HG02981 (cell line): Measurements from ENCODE around the gene KIN.
A peak's percentile ranks its signal among the peaks of the same experiment; 100 is the strongest.
"Not testable (repeated sequence)": the region's sequence is repeated elsewhere in the genome, so short reads cannot be mapped to it uniquely, and the experiment has no call there.

ENCODE experiments used
- ATAC-seq: cut with Tn5 transposase; IDR thresholded peaks from one replicate; pipeline ENCODE4 v1.9.1; 2021; ENCODE audit warnings: mild to moderate bottlenecking, moderate library complexity; ENCODE audit not compliant: unreplicated experiment

The KIN gene

GRCh38 chr10:7794251-7795026 lies 6.6 kb upstream of the KIN start:
- no peak for ATAC-seq

- no peak for ATAC-seq
These were observed 4.7 kb upstream of the KIN start for GRCh38 chr10:7792541-7792940.

GRCh38 chr10:7789390-7789789 lies 1.6 kb upstream of the KIN start:
- no peak for ATAC-seq

GRCh38 chr10:7788639-7789286 lies 970 bp upstream of the KIN start:
- peak; percentile 11 for ATAC-seq

DNA sequence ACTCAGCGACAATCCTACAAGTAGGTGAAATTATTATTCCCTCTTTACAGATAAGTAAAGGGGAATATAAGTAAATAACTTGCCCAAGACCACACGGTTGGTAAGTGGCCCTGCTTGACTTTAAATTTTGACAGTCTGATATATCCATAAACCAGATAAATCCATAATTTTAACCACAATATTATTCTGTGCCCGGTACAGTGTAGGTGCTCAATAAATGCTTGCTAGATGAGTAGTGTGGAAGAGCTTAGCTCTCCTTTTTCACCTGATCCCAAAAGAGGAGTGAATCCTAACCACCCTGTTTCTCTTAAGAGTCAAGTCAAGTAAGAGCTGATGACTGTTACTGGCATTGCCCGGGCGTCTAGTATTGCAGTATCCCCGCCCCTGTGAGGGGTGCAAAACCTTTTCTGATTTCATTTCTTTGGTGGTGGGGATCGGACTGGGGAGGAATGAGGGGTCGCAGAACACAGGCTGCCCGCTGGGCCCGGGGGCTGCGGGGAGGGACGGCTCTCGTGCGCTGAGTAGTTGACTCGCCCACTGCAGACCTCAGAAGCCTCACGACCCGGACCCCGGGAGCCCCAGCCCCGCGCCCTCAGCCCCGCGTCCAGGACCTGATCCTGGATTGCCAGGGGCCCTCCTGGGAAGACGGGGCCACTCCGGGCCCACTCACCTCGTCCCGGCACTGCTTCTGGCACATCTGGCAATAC lies 490 bp downstream of the KIN start:
- peak; percentile 13 for ATAC-seq

- ATAC-seq, result no peak
These were observed 1.4 kb downstream of the KIN start for GRCh38 chr10:7786430-7786829.

GRCh38 chr10:7782194-7782593 lies 5.6 kb downstream of the KIN start:
- not testable (repeated sequence) for ATAC-seq

- ATAC-seq, result no peak
These were observed 11.0 kb downstream of the KIN start for GRCh38 chr10:7776777-7777176.

DNA sequence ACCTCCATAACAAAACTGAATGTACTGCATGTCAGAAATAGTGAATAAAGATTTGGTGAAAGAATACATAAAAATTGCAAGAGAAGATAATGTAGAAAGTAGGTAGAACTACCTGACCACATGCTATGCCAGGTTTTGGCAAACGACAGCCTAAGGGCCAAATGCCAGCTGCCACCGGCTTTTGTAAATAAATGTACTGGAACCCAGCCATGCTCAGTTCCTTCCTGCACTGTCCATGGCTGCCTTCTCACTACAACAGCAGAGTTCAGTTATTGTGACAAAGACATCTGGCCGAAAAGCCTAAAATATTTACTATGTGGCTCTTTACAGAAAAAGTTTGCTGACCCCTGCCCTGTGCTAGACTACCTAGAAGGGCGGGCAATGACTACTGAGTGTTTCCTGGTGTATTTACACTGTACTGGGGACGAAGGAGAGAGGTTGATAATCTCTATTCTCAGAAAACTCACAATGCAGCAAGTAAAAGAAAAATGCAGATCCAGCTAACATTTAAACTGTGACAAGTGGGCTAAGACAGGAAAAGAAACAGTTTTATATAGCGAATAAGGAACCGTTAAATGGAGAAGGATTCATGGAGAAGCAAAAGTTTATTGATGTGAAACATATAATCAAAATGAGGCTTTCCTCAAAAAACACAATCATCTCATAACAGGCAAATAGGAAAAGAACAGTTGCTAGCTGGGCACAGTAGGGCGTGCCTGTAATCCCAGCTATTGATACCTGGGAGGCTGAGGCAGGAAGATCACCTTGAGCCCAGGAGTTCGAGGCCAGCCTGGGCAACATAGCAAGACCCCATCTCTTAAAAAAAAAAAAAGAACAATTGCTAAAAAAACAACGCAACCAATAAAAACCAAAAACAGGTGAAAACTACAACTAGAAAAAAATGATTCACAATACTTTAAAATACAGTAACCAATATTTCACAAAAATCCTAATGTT lies 13.7 kb downstream of the KIN start:
- ATAC-seq, result no peak

DNA sequence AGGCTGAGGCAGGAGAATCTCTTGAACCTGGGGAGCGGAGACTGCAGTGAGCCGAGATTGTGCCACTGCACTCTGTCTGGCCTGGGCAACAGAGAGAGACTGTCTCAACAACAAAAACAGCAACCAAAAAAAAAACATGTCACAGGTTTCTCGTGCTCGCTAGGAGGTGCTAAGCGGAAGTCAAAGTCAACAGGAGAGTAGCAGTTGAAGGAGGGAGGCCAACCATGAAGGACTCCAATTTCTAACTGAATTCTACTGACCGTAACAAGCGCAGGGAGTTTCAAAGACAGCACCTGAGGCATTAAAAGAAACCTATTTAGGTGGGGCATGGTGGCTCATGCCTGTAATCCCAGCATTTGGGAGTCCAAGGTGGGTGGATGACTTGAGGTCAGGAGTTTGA lies 19.4 kb downstream of the KIN start:
- ATAC-seq, result no peak

DNA sequence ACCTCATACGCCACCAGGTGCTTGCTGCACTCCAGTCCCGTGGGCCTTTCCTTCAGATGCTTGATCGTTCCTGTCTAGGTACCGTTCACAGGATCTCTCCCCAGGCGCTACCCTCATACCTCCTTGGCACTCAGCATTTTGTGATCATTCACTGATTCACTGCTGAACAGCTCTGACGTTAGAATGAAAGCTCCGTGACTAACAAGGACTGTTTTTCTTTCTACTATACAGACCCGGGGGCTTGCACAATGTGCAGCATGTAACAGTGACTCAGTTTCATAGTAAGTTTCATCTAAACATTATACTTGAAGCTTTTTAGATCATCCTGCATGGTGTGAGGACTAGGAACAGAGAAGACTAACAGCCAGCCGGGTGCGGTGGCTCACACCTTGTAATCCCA lies 20.6 kb downstream of the KIN start:
- ATAC-seq, result no peak

DNA sequence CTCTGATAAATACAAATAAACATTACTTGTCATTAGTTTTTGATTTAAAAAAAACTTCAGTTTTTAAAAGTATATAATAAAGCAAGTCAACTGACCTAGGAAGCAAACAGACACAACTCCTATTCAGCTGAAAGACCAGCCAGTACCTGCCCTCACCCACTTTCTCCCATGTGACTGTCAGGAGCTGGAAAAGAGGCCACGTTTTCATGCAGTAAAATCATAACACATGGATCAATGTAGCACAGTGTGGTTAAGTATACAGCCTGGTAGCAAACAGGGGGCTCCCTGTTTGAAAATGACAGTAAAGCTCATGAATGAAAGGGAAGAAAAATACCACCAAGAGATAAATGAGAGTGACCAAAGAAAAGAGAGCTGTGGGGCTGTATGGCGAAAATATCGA lies 21.6 kb downstream of the KIN start:
- ATAC-seq, result no peak

- ATAC-seq, result no peak
These were observed 23.9 kb downstream of the KIN start for GRCh38 chr10:7763929-7764328.

DNA sequence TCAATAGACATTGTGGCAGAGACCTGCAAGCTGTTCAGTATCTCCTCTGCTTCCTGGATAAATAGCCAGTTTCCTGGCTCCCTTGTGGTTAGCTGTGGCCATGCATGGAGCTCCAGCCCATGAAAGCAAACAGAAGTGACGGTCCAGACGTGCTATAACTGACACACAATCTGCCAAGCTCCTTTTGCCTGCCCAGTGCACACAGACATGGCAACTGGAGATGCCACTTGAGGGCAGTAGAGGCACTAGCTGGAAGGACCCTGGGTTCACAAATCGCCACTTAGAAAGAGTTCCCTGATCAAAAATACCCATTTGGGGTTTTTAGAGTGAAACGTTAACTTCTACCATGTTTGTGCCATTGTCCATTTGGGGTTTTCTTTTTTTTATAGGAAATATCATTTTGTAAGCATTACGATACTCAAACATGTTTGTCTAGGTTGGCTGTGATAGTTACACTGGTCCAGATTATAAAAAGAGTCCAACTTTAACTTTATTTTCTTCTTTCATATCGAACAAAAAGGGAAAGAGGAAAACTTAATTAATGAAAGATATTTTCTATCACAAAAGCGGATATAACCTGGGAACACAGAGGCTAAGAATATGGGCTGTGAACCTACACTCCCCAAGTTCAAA lies 31.3 kb downstream of the KIN start:
- peak; percentile 63 for ATAC-seq

- ATAC-seq, result no peak
These were observed 32.7 kb downstream of the KIN start for GRCh38 chr10:7755103-7755502.

DNA sequence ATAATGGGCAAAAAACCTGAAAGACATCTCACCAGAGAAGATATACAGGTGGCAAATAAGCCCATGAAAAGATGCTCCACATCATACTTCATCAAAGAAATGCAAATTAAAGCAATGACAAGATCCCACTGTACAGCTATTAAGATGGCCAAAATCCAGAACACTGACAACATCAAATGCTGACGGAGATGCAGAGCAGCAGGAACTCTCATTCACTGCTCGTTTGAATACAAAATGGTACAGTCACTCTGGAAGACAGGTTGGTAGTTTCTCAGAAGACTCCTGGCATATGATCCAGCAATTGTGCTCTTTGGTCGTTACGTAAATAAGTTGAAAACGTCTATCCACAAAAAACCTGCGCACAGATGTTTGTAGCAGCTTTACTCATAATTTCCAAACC lies 35.5 kb downstream of the KIN start:
- ATAC-seq, result no peak

DNA sequence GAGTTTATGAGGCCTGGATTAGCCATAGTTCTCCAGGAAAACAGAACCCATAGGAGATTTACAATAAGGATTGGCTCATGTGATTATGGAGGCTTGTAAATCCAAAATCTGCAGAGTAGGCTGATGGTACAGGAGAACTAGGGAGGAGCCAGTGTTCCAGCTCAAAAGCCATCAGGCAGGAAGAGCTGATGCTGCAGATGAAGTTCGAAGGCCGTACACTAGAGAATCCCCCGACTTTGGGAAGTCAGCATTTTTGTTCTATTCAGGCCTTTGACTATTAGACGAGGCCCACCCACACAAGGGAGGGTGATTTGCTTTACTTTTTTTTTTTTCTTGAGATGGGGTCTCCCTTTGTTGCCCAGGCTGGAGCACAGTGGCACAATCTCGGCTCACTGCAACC lies 37.6 kb downstream of the KIN start:
- ATAC-seq, result no peak

- not testable (repeated sequence) for ATAC-seq
These were observed 39.2 kb downstream of the KIN start for GRCh38 chr10:7748637-7749036.

DNA sequence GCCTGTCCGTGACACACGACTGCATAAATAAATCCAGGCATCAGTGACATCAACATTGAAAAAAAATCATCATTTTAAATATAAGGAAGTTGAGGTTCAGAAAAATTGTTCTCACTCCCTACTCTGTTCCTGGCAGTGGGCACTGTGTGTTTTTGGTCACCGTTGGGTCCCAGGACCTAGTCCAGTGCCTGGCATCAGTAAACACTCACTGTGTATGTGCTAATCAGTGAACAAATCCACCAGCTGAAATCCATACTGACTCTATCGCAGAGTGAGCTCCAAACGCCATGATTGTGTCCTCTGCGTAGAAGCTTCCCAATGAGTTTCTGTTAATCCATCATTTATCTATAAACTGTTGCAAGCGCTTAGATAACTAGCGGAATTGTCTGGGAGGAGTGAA lies 43.5 kb downstream of the KIN start:
- ATAC-seq, result no peak
